GM18502 (cell line): Measurements from ENCODE around the gene ADM2.

Experiments used
- ATAC-seq: cut with Tn5 transposase; IDR thresholded peaks from one replicate; pipeline ENCODE4 v1.9.1; 2021; ENCODE audit warnings: mild to moderate bottlenecking; ENCODE audit not compliant: unreplicated experiment, poor library complexity

Gene ADM2

GRCh38 chr22:50445071-50445879 is 36.1 kb upstream of the ADM2 start:
- no peak for ATAC-seq

- no peak for ATAC-seq
These were observed 35.2 kb upstream of the ADM2 start for GRCh38 chr22:50445880-50446707.

- ATAC-seq = no peak
These were observed 34.4 kb upstream of the ADM2 start for GRCh38 chr22:50446708-50447575.

- ATAC-seq = no peak
These were observed 33.5 kb upstream of the ADM2 start for GRCh38 chr22:50447576-50448551.

GRCh38 chr22:50452649-50453048 is 28.7 kb upstream of the ADM2 start:
- no peak for ATAC-seq

GRCh38 chr22:50454556-50455075 is 26.7 kb upstream of the ADM2 start:
- ATAC-seq = no peak

- ATAC-seq = no peak
These were observed 26.1 kb upstream of the ADM2 start for GRCh38 chr22:50455201-50455600.

GRCh38 chr22:50456026-50456425 is 25.3 kb upstream of the ADM2 start:
- ATAC-seq = no peak

- no peak for ATAC-seq
These were observed 24.7 kb upstream of the ADM2 start for GRCh38 chr22:50456466-50457234.

GRCh38 chr22:50459016-50459415 is 22.3 kb upstream of the ADM2 start:
- no peak for ATAC-seq

GRCh38 chr22:50459496-50460140 is 21.7 kb upstream of the ADM2 start:
- ATAC-seq = no peak

GRCh38 chr22:50460938-50461337 is 20.4 kb upstream of the ADM2 start:
- ATAC-seq = no peak

- no peak for ATAC-seq
These were observed 19.8 kb upstream of the ADM2 start for GRCh38 chr22:50461536-50461935.

- ATAC-seq = no peak
These were observed 19.3 kb upstream of the ADM2 start for GRCh38 chr22:50461979-50462540.

- ATAC-seq = no peak
These were observed 18.0 kb upstream of the ADM2 start for GRCh38 chr22:50463188-50463900.

- ATAC-seq = no peak
These were observed 16.9 kb upstream of the ADM2 start for GRCh38 chr22:50464451-50464850.
